ENCODE data around the gene RASAL3.
"Not testable (repeated sequence)": the region's sequence is repeated elsewhere in the genome, so short reads cannot be mapped to it uniquely, and the experiment has no call there.

RASAL3 gene

DNA sequence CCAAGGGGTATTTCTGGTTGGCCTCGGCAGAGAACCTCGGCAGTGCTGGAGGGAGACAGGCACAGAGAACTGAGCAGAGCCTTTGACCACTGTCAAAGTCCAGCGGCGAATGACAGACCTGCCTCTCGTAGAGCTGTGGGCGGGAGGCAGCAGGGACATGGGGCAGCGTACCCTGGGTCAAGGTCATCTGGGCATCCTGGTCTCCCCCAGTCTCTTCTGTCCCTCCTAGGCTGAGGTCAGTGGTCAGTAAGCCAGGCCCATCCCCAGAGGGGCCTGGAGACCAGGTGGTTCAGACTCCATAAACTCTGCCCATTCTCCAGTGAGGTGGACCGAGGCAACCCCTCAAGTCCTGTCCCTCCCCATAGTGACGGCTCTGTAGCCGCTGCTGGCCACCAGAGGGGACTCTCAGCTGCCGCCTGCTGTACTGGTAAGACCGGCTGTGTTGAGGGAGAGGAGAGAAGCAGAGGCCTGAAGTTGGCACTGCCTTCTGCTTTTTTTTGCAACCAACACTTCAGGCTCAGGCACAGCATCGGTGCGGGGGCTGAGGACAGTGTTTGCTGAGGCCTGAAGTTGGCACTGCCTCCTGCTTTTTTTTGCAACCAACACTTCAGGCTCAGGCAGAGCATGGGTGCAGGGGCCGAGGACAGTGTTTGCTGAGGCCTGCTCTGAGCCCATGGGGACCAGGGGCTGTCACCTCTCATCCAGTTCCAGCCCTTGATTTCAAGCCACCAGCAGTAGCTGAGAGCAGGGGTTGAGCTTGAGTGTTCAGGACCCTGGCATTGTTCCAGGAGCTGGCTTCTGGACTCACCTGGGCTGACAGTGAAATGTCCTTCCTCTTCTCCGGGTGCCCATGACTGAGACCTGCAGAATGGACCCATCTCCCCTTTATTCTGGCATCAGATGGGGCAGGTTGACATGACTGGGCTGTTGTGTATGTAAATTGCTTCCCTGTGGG lies 15.3 kb upstream of the RASAL3 start, which contains the start of gene PGLYRP2:
Gene PGLYRP2, minus strand, starts transcription at position 111 of the 955 bp plus-strand sequence. CDS start 130 bp downstream, outside the sequence.
- no peaks in the 10 kb centered on the region for H3K9me3 ChIP-seq (ENCODE audit: severe bottlenecking)
- H3K36me3 ChIP-seq (ENCODE audit: low read depth) = no peaks in the 10 kb centered on the region
- no peaks in the 10 kb centered on the region for H3K27me3 ChIP-seq (ENCODE audit: insufficient read depth, poor library complexity, severe bottlenecking)
- peak; percentile 46; the same call in 1 of the 3 replicates for ATAC-seq (ENCODE audit: low read depth)
- no peak for DNase-seq (ENCODE audit: low spot score)
- TF ChIP-seq, protein P1, sequence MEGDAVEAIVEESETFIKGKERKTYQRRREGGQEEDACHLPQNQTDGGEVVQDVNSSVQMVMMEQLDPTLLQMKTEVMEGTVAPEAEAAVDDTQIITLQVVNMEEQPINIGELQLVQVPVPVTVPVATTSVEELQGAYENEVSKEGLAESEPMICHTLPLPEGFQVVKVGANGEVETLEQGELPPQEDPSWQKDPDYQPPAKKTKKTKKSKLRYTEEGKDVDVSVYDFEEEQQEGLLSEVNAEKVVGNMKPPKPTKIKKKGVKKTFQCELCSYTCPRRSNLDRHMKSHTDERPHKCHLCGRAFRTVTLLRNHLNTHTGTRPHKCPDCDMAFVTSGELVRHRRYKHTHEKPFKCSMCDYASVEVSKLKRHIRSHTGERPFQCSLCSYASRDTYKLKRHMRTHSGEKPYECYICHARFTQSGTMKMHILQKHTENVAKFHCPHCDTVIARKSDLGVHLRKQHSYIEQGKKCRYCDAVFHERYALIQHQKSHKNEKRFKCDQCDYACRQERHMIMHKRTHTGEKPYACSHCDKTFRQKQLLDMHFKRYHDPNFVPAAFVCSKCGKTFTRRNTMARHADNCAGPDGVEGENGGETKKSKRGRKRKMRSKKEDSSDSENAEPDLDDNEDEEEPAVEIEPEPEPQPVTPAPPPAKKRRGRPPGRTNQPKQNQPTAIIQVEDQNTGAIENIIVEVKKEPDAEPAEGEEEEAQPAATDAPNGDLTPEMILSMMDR (IDR thresholded peaks at IDR 0.05; ENCODE audit: poor library complexity, severe bottlenecking) = no peak
- H3K27ac ChIP-seq (ENCODE audit: poor library complexity, severe bottlenecking) = no peak within 1 kb of the TSS
- H3K4me3 ChIP-seq (ENCODE audit: severe bottlenecking) = no peak within 1 kb of the TSS
- no peaks in the 10 kb centered on the region for H3K4me1 ChIP-seq (ENCODE audit: insufficient read depth, poor library complexity, severe bottlenecking)

DNA sequence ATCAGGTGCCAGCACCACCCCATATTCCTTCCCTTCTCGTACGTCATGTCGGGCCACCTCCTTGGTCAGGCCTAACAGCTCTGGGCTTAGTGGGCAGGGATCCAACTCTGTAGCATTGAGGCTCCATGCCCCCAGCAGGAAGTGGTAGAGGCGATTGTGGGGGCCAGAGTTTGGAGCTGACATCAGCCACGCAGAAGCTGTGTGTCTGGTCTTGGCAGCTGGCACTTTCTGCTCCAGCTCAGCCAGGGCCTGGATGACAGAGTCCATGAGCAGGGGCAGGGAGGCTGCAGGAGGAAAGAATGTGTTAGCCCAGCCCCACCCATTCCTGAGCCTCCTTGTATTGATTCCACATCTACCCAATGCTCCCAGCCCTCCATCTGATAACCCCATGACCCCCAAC lies 12.0 kb upstream of the RASAL3 start:
- DNase-seq (ENCODE audit: low spot score) (no peak), ATAC-seq (ENCODE audit: low read depth) (no peak; the same call in 2 of the 3 replicates)
- no peak overlapping the region for H3K4me3 ChIP-seq (ENCODE audit: severe bottlenecking)
- no peaks in the 10 kb centered on the region for H3K4me1 ChIP-seq (ENCODE audit: insufficient read depth, poor library complexity, severe bottlenecking)
- TF ChIP-seq, protein P1 (IDR thresholded peaks at IDR 0.05; ENCODE audit: poor library complexity, severe bottlenecking) = no peak
- H3K27me3 ChIP-seq (ENCODE audit: insufficient read depth, poor library complexity, severe bottlenecking) = peaks cover 2% of the 10 kb centered on the region
- no peaks in the 10 kb centered on the region for H3K9me3 ChIP-seq (ENCODE audit: severe bottlenecking)
- H3K27ac ChIP-seq (ENCODE audit: poor library complexity, severe bottlenecking) = no peak overlapping the region
- H3K36me3 ChIP-seq (ENCODE audit: low read depth) = no peaks in the 10 kb centered on the region

DNA sequence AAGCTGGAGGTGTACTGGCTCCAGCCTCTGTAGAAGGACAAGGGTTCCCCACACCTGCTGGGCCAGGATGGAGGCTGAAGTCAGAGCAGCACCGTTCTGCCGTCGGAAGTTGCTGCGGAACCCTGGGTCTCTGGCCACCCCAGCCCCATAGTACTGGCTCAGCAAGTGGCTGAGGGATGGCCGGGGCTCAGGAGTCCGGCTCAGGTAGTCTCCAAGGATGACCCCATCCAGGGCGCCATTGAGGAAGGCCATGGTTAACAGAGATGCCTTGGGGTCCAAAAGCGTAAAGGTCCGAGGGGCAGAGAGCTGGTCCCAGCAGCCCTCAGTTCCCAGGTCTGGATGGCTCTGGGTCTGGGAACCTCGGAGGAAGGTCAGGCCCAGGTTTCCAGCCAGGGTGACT lies 11.3 kb upstream of the RASAL3 start:
- Histone ChIP-seq H3K4me1 (ENCODE audit: insufficient read depth, poor library complexity, severe bottlenecking) (no peaks in the 10 kb centered on the region), H3K27me3 (ENCODE audit: insufficient read depth, poor library complexity, severe bottlenecking) (peaks cover 5% of the 10 kb centered on the region), H3K4me3 (ENCODE audit: severe bottlenecking) (no peak overlapping the region), H3K27ac (ENCODE audit: poor library complexity, severe bottlenecking) (no peak overlapping the region), H3K36me3 (ENCODE audit: low read depth) (no peaks in the 10 kb centered on the region), H3K9me3 (ENCODE audit: severe bottlenecking) (no peaks in the 10 kb centered on the region)
- DNase-seq (ENCODE audit: low spot score) (no peak), ATAC-seq (ENCODE audit: low read depth) (no peak)
- TF ChIP-seq, protein P1 (IDR thresholded peaks at IDR 0.05; ENCODE audit: poor library complexity, severe bottlenecking) = no peak

DNA sequence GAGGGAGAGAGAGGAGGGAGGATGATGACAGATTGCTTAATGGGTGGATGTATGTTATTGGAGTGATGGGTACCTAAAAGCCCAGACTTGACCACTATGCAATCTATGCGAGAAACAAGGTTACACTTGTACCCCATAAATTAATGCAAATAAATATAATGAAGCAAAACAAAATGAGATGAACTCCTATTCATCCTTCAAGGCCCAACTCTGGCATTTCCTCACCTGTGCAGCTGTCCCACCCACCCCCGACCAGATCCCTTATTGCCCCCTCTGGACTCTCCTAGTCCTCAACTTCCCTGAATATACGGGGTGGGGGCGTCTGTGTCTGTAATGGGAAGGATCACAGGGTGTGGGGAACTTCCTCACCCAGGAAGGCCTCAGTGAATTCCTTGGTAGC lies 10.8 kb upstream of the RASAL3 start:
- Histone ChIP-seq H3K4me1 (ENCODE audit: insufficient read depth, poor library complexity, severe bottlenecking) (no peaks in the 10 kb centered on the region), H3K9me3 (ENCODE audit: severe bottlenecking) (no peaks in the 10 kb centered on the region), H3K36me3 (ENCODE audit: low read depth) (no peaks in the 10 kb centered on the region), H3K4me3 (ENCODE audit: severe bottlenecking) (no peak overlapping the region), H3K27me3 (ENCODE audit: insufficient read depth, poor library complexity, severe bottlenecking) (peaks cover 10% of the 10 kb centered on the region), H3K27ac (ENCODE audit: poor library complexity, severe bottlenecking) (no peak overlapping the region)
- DNase-seq (ENCODE audit: low spot score) (no peak), ATAC-seq (ENCODE audit: low read depth) (no peak)
- TF ChIP-seq, protein P1 (IDR thresholded peaks at IDR 0.05; ENCODE audit: poor library complexity, severe bottlenecking) = no peak

DNA sequence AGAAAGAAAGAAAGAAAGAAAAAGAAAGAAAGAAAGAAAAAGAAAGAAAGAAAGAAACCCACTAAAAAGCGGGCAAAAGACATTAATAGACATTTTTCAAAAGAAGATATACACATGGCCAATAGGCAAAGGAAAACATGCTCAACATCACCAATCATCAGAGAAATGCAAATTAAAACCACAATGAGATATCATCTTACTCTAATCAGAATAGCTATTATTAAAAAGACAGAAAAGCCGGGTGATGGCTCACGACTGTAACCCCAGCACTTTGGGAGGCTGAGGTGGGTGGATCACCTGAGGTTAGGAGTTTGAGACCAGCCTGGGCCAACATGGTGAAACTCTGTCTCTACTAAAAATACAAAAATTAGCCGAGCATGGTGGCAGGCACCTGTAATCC lies 9.5 kb upstream of the RASAL3 start:
- H3K27me3 ChIP-seq (ENCODE audit: insufficient read depth, poor library complexity, severe bottlenecking) = peaks cover 23% of the 10 kb centered on the region
- ATAC-seq (ENCODE audit: low read depth); H3K36me3 ChIP-seq (ENCODE audit: low read depth); H3K4me1 ChIP-seq (ENCODE audit: insufficient read depth, poor library complexity, severe bottlenecking); H3K9me3 ChIP-seq (ENCODE audit: severe bottlenecking); DNase-seq (ENCODE audit: low spot score); H3K4me3 ChIP-seq (ENCODE audit: severe bottlenecking); H3K27ac ChIP-seq (ENCODE audit: poor library complexity, severe bottlenecking): not testable (repeated sequence)

Measured in RWPE2 (cell line).